Myocyte (in vitro differentiated cells): ENCODE data around the gene DTNA. TPM values are rescaled to one million over a fixed set of nuclear protein-coding genes. Genes with fewer than 3 reads are reported as not detected.
"Not testable (repeated sequence)": the region's sequence is repeated elsewhere in the genome, so short reads cannot be mapped to it uniquely, and the experiment has no call there.

ENCODE experiments used
- DNase-seq: peaks from one replicate; pipeline ENCODE4 v3.0.0-alpha.2; 2012; ENCODE audit warnings: low read depth
- polyA plus RNA-seq: library from polyadenylated mRNA; unstranded; fragments of >200 nt; gene quantifications from one replicate; pipeline ENCODE4 v1.2.1, GENCODE V29; 2012; ENCODE audit warnings: missing spikeins
- total RNA-seq: library from RNA; depleted of rRNA; stranded (reverse); fragments of >200 nt; gene quantifications from 2 replicates; pipeline ENCODE4 v1.2.3, GENCODE V29; 2014

DTNA gene
- 50.3 and 74.3 TPM in 2 replicates for total RNA-seq
- polyA plus RNA-seq, result 20.3 TPM

GRCh38 chr18:34709750-34710441 lies at the start of gene DTNA:
DTNA (plus strand) TSS chr18:34710298; CDS start chr18:34755977, 45,679 bp downstream.
- peak; percentile 81 for DNase-seq

DNA sequence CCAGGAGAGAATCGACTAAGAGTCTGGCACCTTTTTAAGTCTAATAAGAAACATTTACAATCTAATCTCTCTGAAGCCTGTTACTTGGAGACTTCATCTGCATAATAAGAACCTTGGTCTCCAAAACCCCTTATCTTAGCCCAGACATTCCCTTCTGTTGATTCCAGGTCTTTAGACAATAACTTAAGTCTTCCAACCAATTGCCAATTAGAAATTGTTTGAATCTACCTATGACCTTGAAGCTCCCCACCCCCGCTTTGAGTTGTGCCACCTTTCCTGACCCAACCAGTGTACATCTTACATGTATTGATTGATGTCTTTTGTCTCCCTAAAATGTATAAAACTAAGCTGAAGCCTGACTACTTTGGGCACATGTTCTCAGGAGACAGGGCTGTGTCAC lies 49.5 kb upstream of the DTNA start:
- no peak for DNase-seq

GRCh38 chr18:34661464-34662087 lies 48.5 kb upstream of the DTNA start:
- DNase-seq, result peak; percentile 69

DNA sequence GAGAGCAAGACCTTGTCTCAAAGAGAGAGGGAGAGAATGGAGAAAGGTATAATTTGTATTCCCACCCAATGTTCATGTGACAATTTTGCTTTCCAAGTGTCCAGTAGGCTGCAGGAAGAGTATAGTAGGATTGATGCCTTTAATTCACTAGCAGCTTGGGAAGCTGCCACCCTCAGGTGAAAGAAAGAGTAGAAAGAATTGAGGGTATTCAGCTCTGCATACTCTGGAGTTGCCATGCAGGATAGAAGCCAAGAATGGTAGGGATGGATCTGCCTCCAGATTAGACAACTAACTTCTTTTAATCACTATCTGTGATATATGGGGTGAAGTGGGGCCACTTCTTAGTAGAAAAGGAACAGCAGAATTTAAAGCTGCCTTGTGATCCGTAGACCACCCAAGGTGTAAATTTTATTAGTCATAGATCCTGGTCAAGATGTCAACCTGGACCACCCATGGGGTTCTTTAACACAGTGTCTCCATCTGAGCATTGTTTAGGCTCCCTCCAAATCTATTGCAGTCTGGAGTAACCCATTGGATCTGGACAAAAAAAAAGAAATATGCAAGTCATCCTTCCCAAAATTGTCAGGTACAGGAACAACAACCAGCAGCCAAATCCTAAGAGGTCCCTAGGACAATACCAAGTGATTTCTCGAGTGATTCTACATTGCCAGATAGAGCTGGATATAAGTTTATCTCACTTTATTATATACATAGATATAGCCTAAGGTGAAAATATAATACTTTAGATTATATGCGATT lies 33.1 kb upstream of the DTNA start:
- no peak for DNase-seq

GRCh38 chr18:34689750-34690149 lies 20.3 kb upstream of the DTNA start:
- DNase-seq, result peak; percentile 26

DNA sequence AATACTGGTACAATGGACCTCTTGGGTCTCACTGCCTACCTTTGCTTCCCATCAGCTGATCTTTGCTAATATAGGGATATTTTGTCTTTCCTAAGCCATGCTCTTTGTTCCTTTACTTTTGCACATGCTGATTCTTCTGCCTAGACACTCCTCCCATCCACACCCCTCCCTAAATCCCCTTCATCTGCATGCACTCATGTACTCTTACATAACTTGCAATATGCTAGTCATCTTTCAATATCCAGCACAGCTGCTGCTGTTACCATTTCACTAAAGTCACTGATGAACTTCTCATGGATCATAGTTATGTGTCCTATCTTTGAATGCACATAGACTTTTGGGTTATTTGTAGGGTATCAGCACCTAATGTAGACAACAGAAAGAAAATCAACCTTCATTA lies 18.5 kb upstream of the DTNA start:
- DNase-seq, result peak; percentile 16

DNA sequence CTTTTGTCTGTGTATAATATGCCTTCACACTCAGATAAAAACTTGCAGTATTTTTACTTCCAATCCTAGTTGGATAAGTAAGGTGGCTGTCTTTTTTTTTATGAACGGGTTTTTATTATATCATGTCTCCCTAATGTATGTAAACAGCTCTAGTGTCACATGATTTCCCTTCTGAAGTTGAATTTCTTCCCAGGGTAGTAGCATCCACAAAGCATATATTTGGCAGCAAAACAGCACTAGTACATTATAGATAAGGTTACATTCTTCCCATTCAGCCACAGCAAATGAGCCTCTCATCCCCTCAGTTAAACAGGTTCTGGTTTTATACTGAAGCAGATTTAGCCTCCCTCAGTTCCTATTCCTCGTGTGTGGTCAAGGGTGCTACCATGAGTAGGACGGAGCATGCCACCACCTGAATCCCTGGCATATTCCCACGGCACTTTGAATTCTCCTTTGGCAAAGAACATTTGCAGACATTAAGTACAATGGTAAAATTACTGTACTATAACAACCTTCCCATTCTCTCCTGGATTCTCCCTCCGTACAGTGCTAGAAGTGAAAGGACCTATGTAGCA lies 15.4 kb upstream of the DTNA start:
- no peak for DNase-seq

GRCh38 chr18:34695310-34695709 lies 14.8 kb upstream of the DTNA start:
- DNase-seq, result no peak

- no peak for DNase-seq
These were observed 13.4 kb upstream of the DTNA start for GRCh38 chr18:34696671-34697070.

GRCh38 chr18:34697233-34697632 lies 12.9 kb upstream of the DTNA start:
- no peak for DNase-seq

GRCh38 chr18:34697891-34698290 lies 12.2 kb upstream of the DTNA start:
- no peak for DNase-seq

GRCh38 chr18:34701911-34702310 lies 8.2 kb upstream of the DTNA start:
- no peak for DNase-seq

DNA sequence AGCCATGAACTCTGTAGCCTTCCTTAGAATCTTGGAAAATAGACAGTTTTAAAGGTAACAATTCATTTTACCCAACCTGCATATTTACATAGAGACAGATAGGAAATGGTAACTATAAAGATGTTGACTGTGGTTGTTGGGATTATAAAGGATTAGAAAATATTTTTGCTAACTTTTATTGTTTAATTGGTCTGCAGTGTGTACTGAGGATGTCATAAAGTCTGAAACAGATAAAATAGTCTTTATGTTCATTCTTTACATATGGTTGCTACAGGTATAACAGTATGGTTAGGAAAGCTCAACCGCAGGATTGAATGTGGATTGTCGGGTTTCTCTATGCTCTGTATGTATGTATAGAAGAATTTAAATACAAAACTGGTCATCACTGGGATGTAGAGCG lies 7.3 kb upstream of the DTNA start:
- DNase-seq, result no peak

DNA sequence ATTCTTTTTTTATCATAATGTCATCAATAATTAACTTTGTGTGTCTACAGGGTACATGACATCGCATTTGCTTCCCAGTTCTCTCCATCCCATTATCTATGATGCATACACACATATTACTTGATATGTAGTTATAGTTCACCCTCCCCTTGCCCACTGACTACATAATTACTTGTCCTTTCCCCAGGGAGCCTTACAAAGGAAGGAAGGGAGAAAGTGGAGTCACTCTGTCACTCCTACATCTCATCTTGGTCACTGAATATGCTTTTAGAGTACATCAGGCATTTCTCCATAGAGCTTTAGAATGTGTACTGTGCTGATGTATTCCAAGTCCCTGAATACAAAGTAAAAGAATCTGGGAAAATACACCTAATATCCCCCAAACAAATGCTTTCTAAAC lies 6.0 kb upstream of the DTNA start:
- no peak for DNase-seq

DNA sequence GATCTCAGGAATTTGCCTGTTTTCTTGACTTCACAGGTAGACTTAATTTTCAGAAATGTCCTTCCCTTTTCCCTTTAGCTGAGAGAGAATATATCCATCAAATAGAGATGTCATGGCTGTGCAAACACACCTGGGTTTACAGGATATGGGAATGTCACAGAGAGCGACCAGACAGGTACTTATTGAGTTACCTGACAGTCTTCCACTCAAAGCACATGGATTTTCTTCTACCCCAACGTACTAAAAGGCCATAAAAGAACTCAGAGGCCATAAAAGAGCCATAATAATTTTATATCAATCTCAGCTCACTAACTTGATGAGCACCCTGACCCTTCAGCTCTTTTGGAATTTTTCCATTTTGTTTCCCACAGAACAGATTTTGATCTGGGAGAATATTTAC lies 5.3 kb upstream of the DTNA start:
- no peak for DNase-seq

GRCh38 chr18:34707670-34708069 lies 2.4 kb upstream of the DTNA start:
- peak; percentile 97 for DNase-seq

GRCh38 chr18:34709104-34709503 lies 994 bp upstream of the DTNA start:
- DNase-seq, result no peak

DNA sequence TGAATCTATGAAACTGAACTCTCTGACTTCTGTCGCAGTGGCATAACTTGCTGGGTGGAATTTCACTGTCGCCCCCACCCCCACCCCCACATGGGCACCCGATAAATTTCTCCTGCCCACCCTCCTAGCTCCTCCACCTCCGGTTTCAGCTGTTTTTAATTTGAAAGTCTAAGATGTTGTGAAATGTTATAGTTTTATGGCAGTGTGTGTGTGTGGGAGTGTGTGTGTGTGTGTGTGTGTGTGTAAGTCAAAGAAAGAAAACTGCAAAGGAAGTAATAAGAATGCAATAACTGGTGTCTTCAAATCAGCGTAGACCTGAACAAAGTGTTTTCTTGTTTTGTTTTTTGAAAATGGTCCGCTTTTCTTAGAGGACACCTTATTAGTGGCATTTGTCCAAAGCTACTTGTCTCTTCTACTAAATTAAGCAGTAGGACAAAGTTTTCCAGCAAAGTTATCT lies 388 bp downstream of the DTNA start:
- DNase-seq, result no peak

- DNase-seq, result no peak
These were observed 836 bp downstream of the DTNA start for GRCh38 chr18:34710934-34711333.

DNA sequence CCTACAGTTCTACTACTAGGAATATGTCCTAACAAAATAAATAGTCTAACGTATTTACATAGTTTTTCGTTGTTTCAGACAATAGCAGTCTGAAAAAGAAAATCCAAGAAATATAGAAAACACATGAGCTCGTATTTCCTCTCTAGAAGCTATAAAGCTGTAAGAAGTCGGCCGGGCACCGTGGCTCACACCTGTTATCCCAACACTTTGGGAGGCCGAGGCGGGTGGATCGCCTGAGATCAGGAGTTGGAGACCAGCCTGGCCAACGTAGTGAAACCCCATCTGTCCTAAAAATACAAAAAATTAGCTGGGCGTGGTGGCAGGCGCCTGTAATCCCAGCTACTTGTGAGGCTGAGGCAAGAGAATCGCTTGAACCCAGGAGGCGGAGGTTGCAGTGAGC lies 6.0 kb downstream of the DTNA start:
- DNase-seq, result not testable (repeated sequence)

GRCh38 chr18:34718610-34719009 lies 8.5 kb downstream of the DTNA start:
- no peak for DNase-seq

GRCh38 chr18:34720220-34720619 lies 10.1 kb downstream of the DTNA start:
- no peak for DNase-seq
